HFFc6 (cell line): Measurements from ENCODE around the gene MICAL2. TPM values are rescaled to one million over a fixed set of nuclear protein-coding genes. Genes with fewer than 3 reads are reported as not detected.

Source experiments
- DNase-seq: peaks from one replicate; pipeline ENCODE4 v3.0.0-alpha.2; 2018
- H3K27ac Mint-ChIP-seq: 2 replicates; pipeline ENCODE4 v1.8.0; 2020; ENCODE audit warnings: mild to moderate bottlenecking, mixed read lengths
- H3K27me3 Mint-ChIP-seq: 2 replicates; pipeline ENCODE4 v1.8.0; 2021; ENCODE audit warnings: mild to moderate bottlenecking, moderate library complexity, mixed read lengths; ENCODE audit not compliant: insufficient read depth
- H3K36me3 Mint-ChIP-seq: 2 replicates; pipeline ENCODE4 v1.8.0; 2021; ENCODE audit warnings: low read depth, mixed read lengths
- H3K4me1 Mint-ChIP-seq: 2 replicates; pipeline ENCODE4 v1.8.0; 2020; ENCODE audit warnings: low read depth, mixed read lengths
- H3K4me3 Mint-ChIP-seq: 2 replicates; pipeline ENCODE4 v1.8.0; 2020; ENCODE audit warnings: mild to moderate bottlenecking, moderate library complexity, mixed read lengths
- H3K9me3 Mint-ChIP-seq: 2 replicates; pipeline ENCODE4 v1.8.0; 2020; ENCODE audit warnings: mild to moderate bottlenecking, mixed read lengths
- CTCF ChIP-seq: fragments of 200-600 bp; sonication (generic); IDR thresholded peaks from 2 replicates; pipeline ENCODE4 v1.5.0; 2021; ENCODE audit warnings: antibody characterized with exemption, mild to moderate bottlenecking
- total RNA-seq, 6 experiments: library from RNA; stranded (reverse); fragmentation: NEBNext Ultra II Directional; extraction: Animal tissue kit (Norgen Biotek cat#: 25700); gene quantifications; 2 replicates in 1 of 6; 3 replicates in 5 of 6; pipeline ENCODE4 v1.2.3, GENCODE V29; 2021

MICAL2 gene
- total RNA-seq, 6 experiments from 2014 or later = 199 to 252 (median 233) TPM

GRCh38 chr11:12293486-12293885 lies 183.1 kb downstream of the MICAL2 start:
- Mint-ChIP-seq H3K27me3 (no peaks in the 10 kb centered on the region; the same call in 1 of the 2 replicates), H3K27ac (no peak overlapping the region), H3K9me3 (peaks cover 7% of the 10 kb centered on the region), H3K4me3 (no peak overlapping the region), H3K4me1 (peaks cover 32% of the 10 kb centered on the region), H3K36me3 (peaks cover 7% of the 10 kb centered on the region)
- no peak for TF ChIP-seq CTCF
- no peak for DNase-seq

GRCh38 chr11:12294613-12295012 lies 184.2 kb downstream of the MICAL2 start:
- no peak for TF ChIP-seq CTCF
- Mint-ChIP-seq H3K4me1 (peaks cover 24% of the 10 kb centered on the region), H3K36me3 (peaks cover 18% of the 10 kb centered on the region), H3K27ac (no peak overlapping the region), H3K27me3 (no peaks in the 10 kb centered on the region; the same call in 1 of the 2 replicates), H3K9me3 (peaks cover 15% of the 10 kb centered on the region), H3K4me3 (no peak overlapping the region)
- no peak for DNase-seq

- TF ChIP-seq CTCF = no peak
- Mint-ChIP-seq H3K27me3 (peaks cover 1% of the 10 kb centered on the region; the same call in 1 of the 2 replicates), H3K4me3 (no peak overlapping the region), H3K9me3 (peaks cover 15% of the 10 kb centered on the region), H3K36me3 (peaks cover 23% of the 10 kb centered on the region), H3K4me1 (peaks cover 14% of the 10 kb centered on the region), H3K27ac (no peak overlapping the region)
- DNase-seq = no peak
Measured at GRCh38 chr11:12295943-12296342, 185.6 kb downstream of the MICAL2 start.

GRCh38 chr11:12298610-12299009 lies 188.2 kb downstream of the MICAL2 start:
- DNase-seq = no peak
- H3K9me3 Mint-ChIP-seq = peaks cover 15% of the 10 kb centered on the region
- H3K4me3 Mint-ChIP-seq = no peak overlapping the region
- no peak overlapping the region for H3K27ac Mint-ChIP-seq
- no peaks in the 10 kb centered on the region for H3K4me1 Mint-ChIP-seq
- H3K36me3 Mint-ChIP-seq = peaks cover 23% of the 10 kb centered on the region
- no peak for TF ChIP-seq CTCF
- H3K27me3 Mint-ChIP-seq = peaks cover 1% of the 10 kb centered on the region; the same call in 1 of the 2 replicates

GRCh38 chr11:12301379-12301778 lies 191.0 kb downstream of the MICAL2 start:
- peaks cover 15% of the 10 kb centered on the region for H3K9me3 Mint-ChIP-seq
- H3K27ac Mint-ChIP-seq = no peak overlapping the region
- H3K4me3 Mint-ChIP-seq = no peak overlapping the region
- no peak for DNase-seq
- peaks cover 1% of the 10 kb centered on the region; the same call in 1 of the 2 replicates for H3K27me3 Mint-ChIP-seq
- no peak for TF ChIP-seq CTCF
- H3K4me1 Mint-ChIP-seq = peaks cover 6% of the 10 kb centered on the region; the same call in 1 of the 2 replicates
- H3K36me3 Mint-ChIP-seq = peaks cover 23% of the 10 kb centered on the region
